Erythroblast (primary cell): ENCODE results near the gene ABCC3.

Source experiments
- GATA1 ChIP-seq: IDR thresholded peaks from 2 replicates; pipeline ENCODE4 v1.6.1; 2011; ENCODE audit warnings: low read depth, mild to moderate bottlenecking, control low read depth, low read length, moderate library complexity
- POLR2A ChIP-seq: IDR thresholded peaks from 2 replicates; pipeline ENCODE4 v1.6.1; 2011; ENCODE audit warnings: mild to moderate bottlenecking, low read length

DNA sequence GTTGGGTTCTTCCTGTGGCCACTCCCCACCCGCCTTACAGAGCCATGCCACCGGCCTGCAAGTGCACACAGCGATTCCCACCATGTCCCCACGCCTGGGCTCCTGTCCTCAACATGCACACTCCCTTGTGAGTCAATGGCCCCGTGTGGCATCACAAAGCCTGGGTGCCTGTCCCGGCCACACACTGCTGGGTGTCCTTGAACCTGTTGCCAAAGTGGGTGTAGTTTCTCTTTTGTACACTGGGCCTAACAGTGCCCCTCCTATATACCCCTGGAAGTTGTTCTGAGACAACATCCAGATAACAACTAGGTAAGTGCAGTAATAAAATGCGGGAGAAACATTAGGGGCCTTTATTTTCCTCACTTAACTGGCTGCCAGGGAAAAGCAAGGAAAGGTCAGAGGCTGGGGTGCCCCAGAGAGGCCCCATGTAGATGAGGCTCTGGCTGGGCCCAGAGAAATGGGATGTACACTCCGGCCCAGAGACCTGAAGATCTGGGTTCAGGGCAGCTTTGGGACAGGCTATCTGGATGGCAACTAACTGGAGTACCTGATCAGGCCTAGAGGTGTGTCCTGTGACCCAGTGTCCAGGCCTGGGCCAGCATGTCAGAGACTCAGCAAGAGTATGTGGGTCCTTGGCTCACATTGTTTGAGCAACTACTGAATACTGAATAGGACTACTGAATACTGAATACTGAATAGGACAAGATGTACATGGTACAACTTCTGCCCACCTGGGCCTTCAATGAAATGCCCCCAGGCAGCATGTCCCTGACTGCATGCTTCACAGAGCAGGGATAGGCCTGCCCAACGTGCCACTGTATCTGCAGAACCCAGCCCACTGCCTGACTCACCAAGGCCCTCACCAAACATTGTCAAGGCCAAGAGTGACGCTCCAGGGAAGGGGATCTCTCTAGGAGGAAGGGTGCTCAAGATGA, 8.3 kb downstream of the ABCC3 start:
- TF ChIP-seq POLR2A, result no peak
- TF ChIP-seq GATA1, result no peak
